GM12878 (cell line): ENCODE data around the gene TKT.
A peak's percentile ranks its signal among the peaks of the same experiment; 100 is the strongest.

Experiments
- CTCF ChIP-seq, 3 experiments: IDR thresholded peaks in 2 of 3; conservative IDR thresholded peaks in 1 of 3; 2 replicates each; pipeline ENCODE4 v1.5.1; 2011; ENCODE audit warnings: low read depth in 3 of 3, low read length in 3 of 3, mild to moderate bottlenecking in 3 of 3, control low read depth in 2 of 3, moderate library complexity in 2 of 3, inconsistent platforms in 1 of 3, mixed read lengths in 1 of 3; ENCODE audit not compliant: control insufficient read depth in 2 of 3, insufficient read depth in 1 of 3; ENCODE audit errors: extremely low read depth in 1 of 3
- ELK1 ChIP-seq: IDR thresholded peaks from 2 replicates; pipeline ENCODE4 v1.6.1; 2012; ENCODE audit warnings: low read depth, low read length, improper control_type of control experiment
- EP300 ChIP-seq, 2 experiments: fragments of 150-350 bp in 1 of 2; IDR thresholded peaks; 2 replicates each; pipeline ENCODE4 v1.6.1; 2011 to 2012; ENCODE audit warnings: low read depth in 2 of 2, low read length in 2 of 2, borderline replicate concordance in 1 of 2, improper control_type of control experiment in 1 of 2, inconsistent platforms in 1 of 2; ENCODE audit not compliant: control insufficient read depth in 1 of 2
- FOXM1 ChIP-seq: IDR thresholded peaks from 2 replicates; pipeline ENCODE4 v1.6.1; 2012; ENCODE audit warnings: low read depth, mild to moderate bottlenecking, inconsistent platforms, low read length, moderate library complexity
- KDM1A ChIP-seq: fragments of 200-600 bp; sonication (generic); IDR thresholded peaks from 2 replicates; pipeline ENCODE4 v1.6.1; 2016; ENCODE audit warnings: borderline replicate concordance
- MYC ChIP-seq: IDR thresholded peaks from 2 replicates; pipeline ENCODE4 v1.6.1; 2011; ENCODE audit warnings: mild to moderate bottlenecking, low read length, moderate library complexity, inconsistent platforms; ENCODE audit not compliant: insufficient read depth, insufficient replicate concordance, insufficient read length, severe bottlenecking
- POLR2A ChIP-seq: IDR thresholded peaks from 2 replicates; pipeline ENCODE4 v1.6.1; 2011; ENCODE audit warnings: low read depth, mild to moderate bottlenecking, low read length
- RAD21 ChIP-seq: IDR thresholded peaks from 2 replicates; pipeline ENCODE4 v1.6.1; 2011; ENCODE audit warnings: mild to moderate bottlenecking, low read depth, low read length, moderate library complexity; ENCODE audit not compliant: insufficient read depth
- SIN3A ChIP-seq: IDR thresholded peaks from 2 replicates; pipeline ENCODE4 v1.6.1; 2012; ENCODE audit warnings: low read depth, low read length, improper control_type of control experiment
- TCF12 ChIP-seq: IDR thresholded peaks from 2 replicates; pipeline ENCODE4 v1.6.1; 2011; ENCODE audit warnings: low read depth, mild to moderate bottlenecking, low read length
- TF ChIP-seq, protein P1 (sequence below): IDR thresholded peaks from 2 replicates; pipeline ENCODE4 v1.6.1; 2011; ENCODE audit warnings: borderline replicate concordance, low read depth, mild to moderate bottlenecking, moderate library complexity, mixed read lengths, low read length; ENCODE audit not compliant: insufficient read depth; ENCODE audit errors: extremely low read length

GRCh38 chr3:53193466-53194209 is 62.2 kb downstream of the TKT start:
- no peak for TF ChIP-seq ELK1
- TF ChIP-seq CTCF (IDR thresholded peaks at IDR 0.05 in 2 of 3, conservative IDR thresholded peaks at IDR 0.05 in 1 of 3; ENCODE audit: control insufficient read depth in 2 of 3, extremely low read depth in 1 of 3, insufficient read depth in 1 of 3, low read depth in 3 of 3, low read length in 3 of 3), result no peak
- TF ChIP-seq FOXM1, result no peak
- TF ChIP-seq POLR2A, result 0 out of 2 replicates have a peak, but pooled peaks have one; percentile 42
- no peak for TF ChIP-seq EP300 (IDR thresholded peaks at IDR 0.05; ENCODE audit: borderline replicate concordance in 1 of 2, control insufficient read depth in 1 of 2, low read depth in 2 of 2, low read length in 2 of 2)
- TF ChIP-seq MYC, result no peak
- no peak for TF ChIP-seq SIN3A
- TF ChIP-seq RAD21, result no peak
- TF ChIP-seq KDM1A, result no peak
- TF ChIP-seq TCF12, result no peak
- TF ChIP-seq, protein P1, sequence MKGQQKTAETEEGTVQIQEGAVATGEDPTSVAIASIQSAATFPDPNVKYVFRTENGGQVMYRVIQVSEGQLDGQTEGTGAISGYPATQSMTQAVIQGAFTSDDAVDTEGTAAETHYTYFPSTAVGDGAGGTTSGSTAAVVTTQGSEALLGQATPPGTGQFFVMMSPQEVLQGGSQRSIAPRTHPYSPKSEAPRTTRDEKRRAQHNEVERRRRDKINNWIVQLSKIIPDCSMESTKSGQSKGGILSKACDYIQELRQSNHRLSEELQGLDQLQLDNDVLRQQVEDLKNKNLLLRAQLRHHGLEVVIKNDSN, result no peak
